Frontal cortex (tissue), 4 donors: ENCODE measurements around the gene RAP1A. TPM values are rescaled to one million over a fixed set of nuclear protein-coding genes. Genes with fewer than 3 reads are reported as not detected.
"Not testable (repeated sequence)": the region's sequence is repeated elsewhere in the genome, so short reads cannot be mapped to it uniquely, and the experiment has no call there.

Source experiments
- DNase-seq, 2 donors: peaks; one replicate each; pipeline ENCODE4 v3.0.0; 2012; ENCODE audit warnings: low spot score in 2 of 2
- FAIRE-seq: peaks from 2 replicates; lab custom pipeline; 2012; peaks lifted over from hg19 to GRCh38; lab: Jason Lieb, UNC
- total RNA-seq: library from RNA; depleted of rRNA; stranded (reverse); fragments of >200 nt; gene quantifications from one replicate; pipeline ENCODE4 v1.2.3, GENCODE V29; 2014
- donor health status: control.
- donor health status: control.
- donor health status: control.

Gene RAP1A
- total RNA-seq, 1 donor from 2014 or later = 35.1 TPM

DNA sequence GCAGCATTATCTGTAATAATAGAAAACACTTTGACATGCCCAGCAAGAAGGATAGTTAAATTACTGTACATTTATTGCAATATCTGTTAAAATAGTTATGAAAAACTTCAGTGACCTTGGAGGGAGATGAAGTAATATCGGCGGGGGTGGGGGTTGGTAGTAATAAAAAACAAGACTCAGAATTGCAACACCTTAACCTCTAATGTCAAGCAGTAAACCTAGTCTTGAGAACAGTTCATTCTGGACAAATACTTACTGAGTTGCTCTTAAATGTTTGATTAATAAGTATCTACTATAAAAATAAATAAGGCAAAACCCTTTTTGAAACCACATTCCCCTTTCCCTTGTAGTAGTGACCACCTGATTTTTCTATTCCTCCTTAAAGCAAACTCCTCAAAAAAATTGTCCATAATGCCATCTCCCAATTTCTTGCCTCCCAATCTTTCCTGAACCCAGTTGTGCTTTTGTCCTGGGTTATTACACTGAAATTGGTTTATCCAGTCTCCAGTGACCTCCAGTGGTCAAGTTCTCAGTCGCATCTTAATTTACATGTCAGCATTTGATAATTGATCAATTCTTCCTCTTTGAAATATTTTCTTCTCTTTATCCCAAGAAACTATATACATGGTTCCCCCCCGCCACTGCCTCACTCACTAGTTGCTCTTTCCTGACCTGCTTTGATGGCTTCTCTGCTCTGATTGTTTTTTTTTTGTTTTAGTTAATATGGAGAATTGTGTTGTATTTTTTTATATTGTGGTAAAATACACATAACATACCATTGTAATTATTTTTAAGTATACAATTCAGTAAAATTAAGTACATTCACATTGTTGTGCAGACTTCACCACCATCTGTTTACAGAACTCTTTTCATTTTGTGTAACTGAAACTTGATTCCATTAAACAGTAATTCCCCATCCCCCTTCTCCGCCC lies 36.8 kb downstream of the RAP1A start:
- peak; percentile 31 for FAIRE-seq

DNA sequence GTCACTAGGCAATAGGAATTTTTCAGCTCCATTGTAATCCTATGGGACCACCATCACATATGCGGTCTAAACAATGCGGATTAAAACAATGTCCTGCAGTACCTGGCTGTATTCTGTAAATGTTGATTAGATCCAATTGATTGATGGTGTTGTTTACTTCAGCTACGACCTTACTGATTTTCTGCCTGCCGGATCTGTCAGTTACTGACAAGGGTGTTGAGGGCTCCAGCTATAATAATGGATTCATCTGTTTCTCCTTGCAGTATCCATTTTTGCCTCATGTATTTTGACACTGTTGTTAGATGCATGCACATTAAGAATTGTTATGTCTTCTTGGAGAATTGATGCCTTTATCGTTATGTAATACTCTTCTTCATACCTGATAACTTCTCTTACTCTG lies 39.0 kb downstream of the RAP1A start:
- no peak for FAIRE-seq
- no peak for DNase-seq

More for the DNA sequence above, 36.8 kb downstream of the RAP1A start:
- peak; percentile 22 to 34 for DNase-seq

DNA sequence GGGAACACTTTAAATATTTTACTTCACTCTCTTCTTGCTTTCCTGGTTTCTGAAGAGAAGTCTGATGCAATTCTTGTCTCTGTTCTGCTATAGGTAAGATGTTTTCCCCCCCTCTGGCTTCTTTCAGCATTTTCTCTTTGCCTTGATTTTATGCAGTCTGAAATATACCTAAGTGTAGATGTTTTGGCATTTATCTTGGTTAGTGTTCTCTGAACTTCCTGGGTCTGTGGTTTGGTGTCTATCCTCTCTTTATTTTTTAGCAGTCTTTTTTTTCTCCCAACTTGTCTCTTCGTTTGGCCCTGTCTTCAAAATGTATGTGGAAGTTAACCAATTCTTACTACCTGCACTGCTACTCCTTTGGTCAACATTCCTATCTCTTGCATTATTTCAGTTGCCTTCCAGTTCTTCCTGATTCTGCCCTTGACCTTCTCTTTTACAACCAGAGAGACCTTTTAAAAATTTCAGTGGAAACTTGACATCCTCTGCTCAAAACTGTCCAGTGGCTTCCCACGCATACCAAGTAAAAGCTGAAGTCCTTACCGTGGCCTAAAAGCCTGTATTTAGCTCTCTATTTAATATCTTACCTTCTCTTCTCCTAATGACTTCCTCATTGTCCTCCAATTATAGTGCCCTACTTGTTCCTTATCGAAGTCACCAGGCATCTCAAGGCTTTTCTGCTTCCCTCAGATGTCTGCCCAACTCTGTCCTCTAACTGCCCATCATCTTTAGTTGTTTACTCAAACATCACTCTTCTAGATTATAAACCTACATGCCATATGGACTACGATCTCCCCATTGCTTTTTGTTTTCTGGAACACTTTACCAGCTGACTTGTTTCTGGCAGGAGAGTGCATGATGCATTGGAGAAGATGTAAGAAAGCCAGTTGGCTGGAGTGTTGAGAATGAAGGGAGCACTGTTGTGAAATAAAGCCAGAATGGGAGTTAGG lies 40.9 kb downstream of the RAP1A start:
- DNase-seq (no peak), FAIRE-seq (no peak)

DNA sequence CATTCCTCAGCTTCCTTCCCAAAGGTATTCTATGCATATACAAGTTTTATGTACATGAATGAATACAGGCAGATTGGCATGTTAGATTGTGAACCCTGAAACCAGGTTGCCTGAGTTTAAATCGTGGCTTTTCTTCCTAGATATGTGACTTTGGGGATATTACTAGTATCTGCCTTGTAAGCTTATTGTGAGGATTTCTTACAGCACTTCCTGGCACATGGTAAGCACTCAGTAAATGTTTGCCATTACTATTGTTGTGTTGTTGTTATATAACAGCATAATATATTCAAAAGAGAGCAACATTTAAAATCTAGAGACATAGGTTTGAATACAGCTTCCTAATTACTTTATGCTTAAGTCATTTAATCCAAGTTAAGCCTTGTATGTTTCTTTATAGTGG lies 45.1 kb downstream of the RAP1A start:
- DNase-seq (no peak), FAIRE-seq (no peak)

DNA sequence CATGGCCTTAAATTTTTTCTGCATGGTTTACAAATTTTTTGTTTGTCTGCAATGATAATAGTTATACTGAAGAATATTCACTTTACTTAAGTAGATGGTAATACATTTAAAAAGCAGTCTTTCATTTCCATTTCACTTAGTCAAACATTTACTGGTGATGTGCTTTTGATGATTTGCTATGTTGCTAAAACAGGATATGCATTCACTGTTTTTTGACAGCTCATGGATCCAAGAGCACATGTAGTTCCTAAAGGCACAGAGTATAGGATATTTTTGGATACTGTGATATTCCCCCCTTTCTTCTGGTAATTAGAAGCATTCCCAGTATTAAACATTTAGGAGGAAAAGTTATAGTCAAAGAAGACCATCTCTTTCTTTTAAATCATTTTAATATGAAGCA lies 45.9 kb downstream of the RAP1A start:
- DNase-seq = no peak
- FAIRE-seq = no peak

DNA sequence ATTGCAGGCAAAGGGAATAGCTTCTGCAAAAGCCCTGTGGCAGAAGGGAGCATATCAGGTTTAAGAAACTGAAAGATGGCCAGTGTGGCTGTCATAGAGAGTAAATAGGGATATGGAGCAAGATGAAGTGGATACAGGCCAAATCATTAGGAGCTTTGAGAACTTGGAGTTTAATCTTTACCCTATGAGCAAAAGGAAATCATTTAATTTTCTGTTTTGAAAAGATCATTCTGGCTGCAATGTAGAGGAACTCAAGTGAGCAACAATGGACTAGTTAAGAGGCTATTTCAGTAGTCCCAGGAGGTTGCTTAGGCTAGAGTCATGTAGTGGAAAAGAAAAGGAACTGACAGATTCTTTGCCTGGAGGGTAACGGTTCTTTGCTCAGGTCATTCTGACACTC lies 47.2 kb downstream of the RAP1A start:
- FAIRE-seq (no peak), DNase-seq (no peak)

DNA sequence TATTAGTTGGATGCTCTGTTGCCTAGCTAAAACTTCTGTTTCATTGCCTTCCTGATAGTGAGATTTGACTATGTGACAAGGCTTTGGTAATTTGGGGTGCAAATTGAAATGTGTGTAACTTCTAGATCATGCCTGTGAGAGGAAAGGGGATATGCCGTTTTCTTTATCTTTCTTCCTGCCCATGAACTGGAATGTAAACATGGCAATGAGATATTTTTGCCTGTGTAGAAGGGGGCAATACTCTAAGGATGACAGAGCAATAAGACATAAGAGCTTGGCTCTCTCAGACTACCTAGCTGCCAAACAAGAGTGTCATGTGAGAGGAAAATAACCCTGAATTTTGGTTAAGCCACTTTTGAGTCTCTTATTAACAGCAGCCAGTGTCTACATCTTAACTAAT lies 49.7 kb downstream of the RAP1A start:
- DNase-seq = no peak
- FAIRE-seq = no peak

DNA sequence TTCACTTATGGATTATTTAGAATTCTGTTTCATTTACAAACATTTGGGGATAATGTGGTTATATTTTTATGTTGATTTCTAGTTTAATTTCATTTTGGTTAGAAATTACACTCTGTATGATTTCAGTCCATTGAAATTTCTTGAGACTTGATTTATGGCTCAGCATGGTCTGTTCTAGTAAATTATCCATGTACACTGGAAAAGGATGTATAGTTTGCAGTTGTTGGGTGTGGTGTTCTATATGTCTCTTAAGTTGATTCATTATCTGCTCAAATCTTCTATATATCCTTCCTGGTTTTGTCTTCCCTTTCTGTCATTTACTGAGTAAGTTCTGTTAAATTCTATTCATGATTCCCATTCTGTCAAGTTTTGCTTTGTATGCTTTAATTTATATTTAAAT lies 52.3 kb downstream of the RAP1A start:
- DNase-seq (no peak), FAIRE-seq (no peak)

DNA sequence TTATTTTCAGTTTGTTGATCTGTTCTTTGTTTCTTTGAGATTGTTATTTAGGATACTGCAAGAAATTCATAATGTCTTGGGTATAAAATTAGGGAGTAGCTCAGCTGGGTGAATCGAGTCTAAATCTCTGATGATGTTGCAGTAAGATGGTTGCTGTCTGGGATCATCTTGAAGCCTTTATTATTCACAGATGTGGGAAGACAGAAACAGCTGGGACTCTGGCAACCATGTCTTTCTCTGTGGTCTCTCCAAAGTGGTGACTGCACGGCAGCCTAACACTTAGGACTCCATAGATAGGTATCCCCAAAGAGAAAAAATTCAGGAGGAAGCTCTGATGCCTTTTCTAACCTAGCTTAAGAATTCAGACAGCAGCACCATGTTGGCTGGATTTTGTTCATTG lies 52.7 kb downstream of the RAP1A start:
- no peak for FAIRE-seq
- DNase-seq = no peak

DNA sequence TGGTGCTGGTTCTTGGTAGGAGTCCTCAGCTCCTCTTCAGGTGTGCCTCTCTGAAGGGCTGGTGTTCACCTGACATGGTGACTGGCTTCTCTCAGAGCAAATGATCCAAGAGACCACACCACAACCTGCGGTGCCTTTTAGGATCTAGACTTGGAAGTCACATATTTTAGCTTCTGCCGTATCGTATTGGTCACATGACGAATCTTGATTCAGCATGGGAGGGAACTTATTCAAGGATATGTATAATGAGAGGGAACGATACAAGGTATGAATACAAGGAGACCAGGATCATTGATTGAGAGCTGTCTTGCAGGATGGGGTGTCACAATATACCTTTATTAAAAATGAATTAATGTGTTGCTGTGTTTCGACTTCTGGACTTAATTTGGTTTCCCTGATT lies 58.0 kb downstream of the RAP1A start:
- FAIRE-seq (no peak), DNase-seq (no peak)

DNA sequence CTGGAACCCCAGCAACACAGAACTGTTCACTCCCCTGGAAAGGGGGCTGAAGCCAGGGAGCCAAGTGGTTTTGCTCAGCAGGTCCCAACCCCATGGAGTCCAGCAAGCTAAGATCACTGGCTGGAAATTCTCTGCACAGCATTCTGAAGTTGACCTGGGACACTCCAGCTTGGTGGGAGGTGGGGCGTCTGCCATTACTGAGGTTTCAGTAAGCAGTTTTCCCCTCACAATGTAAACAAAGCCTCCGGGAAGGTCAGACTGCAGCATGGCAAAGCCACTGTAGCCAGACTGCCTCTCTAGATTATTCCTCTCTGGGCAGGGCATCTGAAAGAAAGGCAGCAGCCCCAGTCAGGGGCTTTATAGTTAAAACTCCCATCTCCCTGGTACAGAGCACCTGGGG lies 60.0 kb downstream of the RAP1A start:
- DNase-seq (no peak), FAIRE-seq (no peak)

DNA sequence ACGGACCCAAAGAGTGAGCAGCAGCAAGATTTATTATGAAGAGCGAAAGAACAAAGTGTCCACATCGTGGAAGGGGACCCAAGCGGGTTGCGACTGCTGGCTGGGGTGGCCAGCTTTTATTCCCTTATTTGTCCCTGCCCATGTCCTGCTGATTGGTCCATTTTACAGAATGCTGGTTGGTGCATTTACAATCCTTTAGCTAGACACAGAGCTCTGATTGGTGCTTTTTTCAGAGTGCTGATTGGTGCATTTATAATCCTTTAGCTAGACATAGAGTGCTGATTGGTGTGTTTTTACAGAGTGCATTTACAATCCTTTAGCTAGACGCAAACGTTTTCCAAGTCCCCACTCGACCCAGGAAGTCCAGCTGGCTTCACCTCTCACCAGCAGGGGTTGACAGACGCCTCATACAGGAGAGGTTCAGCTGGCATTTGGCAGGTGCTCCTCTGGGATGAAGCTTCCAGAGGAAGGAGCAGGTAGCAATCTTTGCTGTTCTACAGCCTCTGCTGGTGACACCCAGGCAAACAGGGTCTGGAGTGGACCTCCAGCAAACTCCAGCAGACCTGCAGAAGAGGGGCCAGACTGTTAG lies 60.7 kb downstream of the RAP1A start:
- DNase-seq, FAIRE-seq: not testable (repeated sequence)

DNA sequence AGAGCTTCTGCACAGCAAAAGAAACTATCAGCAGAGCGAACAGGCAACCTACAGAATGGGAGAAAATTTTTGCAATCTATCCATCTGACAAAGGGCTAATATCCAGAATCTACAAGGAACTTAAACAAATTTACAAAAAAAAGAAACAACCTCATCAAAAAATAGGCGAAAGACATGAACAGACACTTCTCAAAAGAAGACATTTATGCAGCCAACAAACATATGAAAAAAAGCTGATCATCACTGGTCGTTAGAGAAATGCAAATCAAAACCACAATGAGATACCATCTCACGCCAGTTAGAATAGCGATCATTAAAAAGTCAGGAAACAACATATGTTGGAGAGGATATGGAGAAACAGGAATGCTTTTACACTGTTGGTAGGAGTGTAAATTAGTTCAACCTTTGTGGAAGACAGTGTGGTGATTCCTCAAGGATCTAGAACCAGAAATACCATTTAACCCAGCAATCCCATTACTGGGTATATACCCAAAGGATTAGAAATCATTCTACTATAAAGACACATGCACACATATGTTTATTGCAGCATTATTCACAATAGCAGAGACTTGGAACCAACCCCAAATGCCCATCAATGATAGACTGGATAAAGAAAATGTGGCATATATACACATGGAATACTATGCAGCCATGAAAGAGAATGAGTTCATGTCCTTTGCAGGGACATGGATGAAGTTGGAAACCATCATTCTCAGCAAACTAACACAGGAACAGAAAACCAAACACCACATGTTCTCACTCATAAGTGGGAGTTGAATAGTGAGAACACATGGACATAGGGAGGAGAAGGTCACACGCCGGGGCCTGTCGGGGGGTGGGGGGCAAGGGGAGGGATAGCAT lies 65.9 kb downstream of the RAP1A start:
- not testable (repeated sequence) for DNase-seq, FAIRE-seq

DNA sequence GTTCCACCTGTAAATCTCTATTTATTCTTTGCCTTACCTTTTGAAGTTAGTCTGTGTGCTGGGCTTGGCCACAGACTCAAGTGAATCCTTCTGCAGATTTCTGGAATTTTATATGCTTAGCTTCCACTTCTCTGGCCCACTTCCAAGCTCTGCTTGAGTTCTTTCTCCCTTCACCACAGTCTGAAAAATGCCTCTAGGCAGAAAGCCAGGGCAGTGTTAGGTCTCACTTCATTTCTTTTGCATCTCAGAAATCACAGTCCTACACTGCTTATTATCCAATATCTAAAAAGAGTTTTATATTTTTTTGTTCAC lies 70.7 kb downstream of the RAP1A start:
- DNase-seq (no peak), FAIRE-seq (no peak)

DNA sequence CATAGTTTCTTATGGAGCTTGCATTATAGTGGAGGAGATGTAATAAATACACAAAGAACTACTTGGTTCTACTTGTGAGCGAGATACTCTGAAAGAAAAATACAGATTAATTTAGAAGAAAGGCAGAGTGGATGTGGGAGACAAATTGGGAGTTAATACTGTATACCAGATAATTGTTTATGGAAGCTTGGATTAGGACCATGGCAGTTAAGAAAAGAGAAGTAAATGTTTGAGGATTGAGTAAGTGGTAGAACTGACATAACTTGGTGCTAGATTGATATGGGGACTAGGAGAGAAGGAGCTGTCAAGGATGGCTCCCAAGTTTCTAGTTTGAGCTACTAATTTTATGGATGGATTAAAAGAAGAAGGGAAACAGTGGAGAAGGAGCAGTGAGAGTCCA lies 72.3 kb downstream of the RAP1A start:
- DNase-seq (no peak), FAIRE-seq (no peak)

DNA sequence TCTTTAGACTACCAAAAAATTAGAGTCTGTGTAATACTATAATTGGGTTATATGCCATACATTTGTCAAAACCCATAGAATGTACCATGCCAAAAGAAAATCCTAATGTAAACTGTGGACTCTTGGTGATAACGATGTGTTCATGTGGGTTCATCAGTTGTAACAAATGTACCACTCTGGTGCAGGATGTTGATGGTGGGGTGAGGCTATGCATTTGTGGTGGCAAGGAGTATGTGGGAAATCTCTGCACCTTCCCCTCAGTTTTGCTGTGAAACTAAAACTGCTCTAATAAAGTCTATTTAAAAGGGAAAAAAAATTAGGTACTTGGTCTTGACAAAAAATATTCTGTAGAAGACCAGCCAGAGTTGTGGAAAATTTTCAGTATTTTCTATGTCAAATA lies 76.2 kb downstream of the RAP1A start:
- DNase-seq (no peak), FAIRE-seq (no peak)

DNA sequence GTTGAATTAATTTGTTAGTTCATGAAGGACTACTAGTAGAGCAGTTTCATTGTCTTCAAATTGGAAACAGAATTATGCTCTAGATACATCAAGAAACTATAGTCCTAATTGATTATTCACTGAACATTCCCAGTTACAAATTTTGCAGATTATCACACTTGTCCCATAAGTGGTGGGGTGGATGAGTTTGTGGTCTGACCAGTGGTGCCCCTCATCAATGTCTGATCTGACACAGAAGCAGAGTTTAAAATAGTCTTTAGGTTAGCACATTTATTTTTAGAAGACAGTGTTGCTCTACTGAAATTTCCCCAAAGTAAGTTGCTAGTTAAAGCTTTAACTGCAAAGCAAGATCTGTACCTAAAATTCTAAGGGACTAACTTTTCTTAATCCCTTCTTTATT lies 76.7 kb downstream of the RAP1A start:
- FAIRE-seq (no peak), DNase-seq (no peak)

DNA sequence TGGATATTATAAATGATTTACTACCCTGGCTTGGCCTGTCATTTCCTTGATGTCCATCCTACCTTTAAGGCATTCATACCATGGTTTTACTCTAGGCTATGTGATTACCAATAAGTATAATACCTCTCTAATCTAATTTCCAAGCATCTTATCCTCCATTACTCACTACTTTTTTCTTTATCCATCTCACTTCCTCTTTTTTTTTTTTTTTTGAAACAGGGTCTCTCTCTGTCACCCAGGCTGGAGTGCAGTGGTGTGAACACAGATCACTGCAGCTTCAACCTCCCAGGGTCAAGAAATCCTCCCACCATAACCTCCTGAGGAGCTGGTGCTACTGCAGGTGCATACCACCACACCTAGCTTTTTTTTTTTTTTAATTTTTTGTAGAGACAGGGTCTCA lies 79.7 kb downstream of the RAP1A start:
- DNase-seq (no peak), FAIRE-seq (no peak)

DNA sequence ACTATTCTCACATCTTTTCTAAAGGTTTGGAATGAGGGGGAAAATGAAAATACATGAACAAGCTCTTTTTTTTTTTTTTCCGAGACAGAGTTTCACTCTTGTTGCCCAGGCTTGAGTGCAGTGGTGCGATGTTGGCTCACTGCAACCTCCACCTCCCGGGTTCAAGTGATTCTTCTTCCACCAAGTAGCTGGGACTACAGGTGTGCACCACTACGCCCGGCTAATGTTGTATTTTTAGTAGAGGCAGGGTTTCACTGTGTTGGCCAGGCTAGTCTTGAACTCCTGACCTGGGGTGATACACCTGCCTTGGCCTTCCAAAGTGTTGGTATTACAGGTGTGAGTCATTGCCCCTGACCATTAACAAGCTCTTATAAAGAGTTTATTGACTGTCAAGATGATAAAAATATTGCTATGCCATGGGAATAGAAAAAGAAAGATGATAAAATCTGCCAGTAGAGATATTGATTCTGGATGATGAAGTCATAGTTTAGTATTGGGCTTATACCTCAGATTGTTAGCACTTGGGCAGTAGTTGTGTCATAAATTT lies 83.0 kb downstream of the RAP1A start:
- no peak for DNase-seq
- no peak for FAIRE-seq
